Activated naive CD4-positive, alpha-beta T cell treated with anti-CD3 and anti-CD28 coated beads, Interleukin-2, amount 50 U/mL, for 24 hours (primary cell): ENCODE results near the gene PLEKHM2.

ENCODE experiments used
- H3K27ac Mint-ChIP-seq: one replicate; pipeline ENCODE4 v1.8.0; 2021; ENCODE audit warnings: mild to moderate bottlenecking, mixed read lengths
- H3K27me3 Mint-ChIP-seq: one replicate; pipeline ENCODE4 v1.8.0; 2021; ENCODE audit warnings: mixed read lengths
- H3K36me3 Mint-ChIP-seq: one replicate; pipeline ENCODE4 v1.8.0; 2021; ENCODE audit warnings: mixed read lengths
- H3K4me1 Mint-ChIP-seq: one replicate; pipeline ENCODE4 v1.8.0; 2021; ENCODE audit warnings: mixed read lengths
- H3K4me3 Mint-ChIP-seq: one replicate; pipeline ENCODE4 v1.8.0; 2021; ENCODE audit warnings: mild to moderate bottlenecking, mixed read lengths
- H3K9me3 Mint-ChIP-seq: one replicate; pipeline ENCODE4 v1.8.0; 2021; ENCODE audit warnings: mixed read lengths

PLEKHM2 gene

DNA sequence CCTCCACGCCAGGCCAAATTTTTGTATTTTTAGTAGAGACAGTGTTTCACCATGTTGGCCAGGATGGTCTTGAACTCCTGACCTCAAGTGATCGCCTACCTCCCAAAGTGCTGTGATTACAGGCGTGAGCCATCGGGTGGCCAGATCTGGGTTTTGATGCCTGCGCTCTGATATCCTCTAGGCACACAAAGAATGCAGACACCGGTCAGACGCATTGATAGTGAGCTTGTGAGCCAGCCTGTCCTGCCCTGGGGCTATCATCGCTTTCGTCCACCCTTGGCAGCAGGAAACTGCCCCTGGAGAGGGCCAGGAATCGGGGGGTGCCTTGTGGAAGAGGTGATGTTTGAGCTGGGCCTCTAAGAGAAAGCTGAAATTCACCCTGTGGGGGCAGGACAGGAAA is 78.4 kb downstream of the PLEKHM2 start:
- Mint-ChIP-seq H3K4me1 (peaks cover 3% of the 10 kb centered on the region), H3K4me3 (no peak overlapping the region), H3K27ac (peak overlapping the region; percentile 5), H3K36me3 (no peaks in the 10 kb centered on the region), H3K9me3 (no peaks in the 10 kb centered on the region), H3K27me3 (peaks cover 10% of the 10 kb centered on the region)

DNA sequence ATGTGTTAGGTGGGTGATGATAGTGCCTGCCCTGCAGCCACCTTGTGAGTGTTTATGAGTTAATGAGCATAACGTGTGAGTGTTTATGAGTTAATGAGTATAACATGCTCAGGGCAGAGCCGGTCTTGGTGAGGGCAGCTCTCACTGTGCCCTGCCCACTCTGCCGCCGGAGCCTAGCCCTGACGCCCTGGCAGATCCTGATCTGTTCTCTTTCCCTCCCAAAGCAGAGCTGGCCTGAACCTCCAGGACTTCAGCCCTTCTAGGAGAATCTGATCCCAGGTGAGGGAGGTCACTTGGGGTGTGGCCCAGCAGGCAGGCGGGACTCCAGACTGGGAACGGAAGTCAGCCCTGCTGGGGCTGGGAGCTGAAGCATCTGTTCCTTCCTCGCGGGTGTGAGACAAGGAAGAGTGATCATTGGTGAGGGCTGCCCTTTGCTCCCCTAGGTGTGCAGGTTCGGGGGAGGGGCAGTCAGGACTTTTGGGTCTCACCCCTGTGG is 80.2 kb downstream of the PLEKHM2 start:
- Mint-ChIP-seq H3K9me3 (no peaks in the 10 kb centered on the region), H3K4me1 (no peaks in the 10 kb centered on the region), H3K27me3 (peaks cover 6% of the 10 kb centered on the region), H3K36me3 (no peaks in the 10 kb centered on the region), H3K27ac (no peak overlapping the region), H3K4me3 (no peak overlapping the region)

DNA sequence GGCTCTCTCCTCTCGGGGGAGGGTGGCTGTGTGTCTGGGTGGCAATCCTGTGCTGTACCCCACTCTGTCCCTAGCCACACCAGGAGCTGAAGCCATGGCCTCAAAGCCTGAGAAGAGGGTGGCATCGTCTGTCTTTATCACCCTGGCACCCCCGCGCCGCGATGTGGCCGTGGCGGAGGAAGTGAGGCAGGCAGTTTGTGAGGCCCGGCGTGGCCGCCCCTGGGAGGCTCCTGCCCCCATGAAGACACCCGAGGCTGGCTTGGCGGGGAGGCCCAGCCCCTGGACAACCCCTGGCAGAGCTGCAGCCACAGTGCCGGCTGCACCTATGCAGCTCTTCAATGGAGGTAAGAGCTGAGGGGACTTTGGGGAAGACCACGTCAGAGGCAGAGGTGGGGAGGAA is 80.8 kb downstream of the PLEKHM2 start:
- no peaks in the 10 kb centered on the region for H3K4me1 Mint-ChIP-seq
- H3K9me3 Mint-ChIP-seq: no peaks in the 10 kb centered on the region
- no peak overlapping the region for H3K27ac Mint-ChIP-seq
- no peaks in the 10 kb centered on the region for H3K36me3 Mint-ChIP-seq
- peaks cover 4% of the 10 kb centered on the region for H3K27me3 Mint-ChIP-seq
- no peak overlapping the region for H3K4me3 Mint-ChIP-seq

DNA sequence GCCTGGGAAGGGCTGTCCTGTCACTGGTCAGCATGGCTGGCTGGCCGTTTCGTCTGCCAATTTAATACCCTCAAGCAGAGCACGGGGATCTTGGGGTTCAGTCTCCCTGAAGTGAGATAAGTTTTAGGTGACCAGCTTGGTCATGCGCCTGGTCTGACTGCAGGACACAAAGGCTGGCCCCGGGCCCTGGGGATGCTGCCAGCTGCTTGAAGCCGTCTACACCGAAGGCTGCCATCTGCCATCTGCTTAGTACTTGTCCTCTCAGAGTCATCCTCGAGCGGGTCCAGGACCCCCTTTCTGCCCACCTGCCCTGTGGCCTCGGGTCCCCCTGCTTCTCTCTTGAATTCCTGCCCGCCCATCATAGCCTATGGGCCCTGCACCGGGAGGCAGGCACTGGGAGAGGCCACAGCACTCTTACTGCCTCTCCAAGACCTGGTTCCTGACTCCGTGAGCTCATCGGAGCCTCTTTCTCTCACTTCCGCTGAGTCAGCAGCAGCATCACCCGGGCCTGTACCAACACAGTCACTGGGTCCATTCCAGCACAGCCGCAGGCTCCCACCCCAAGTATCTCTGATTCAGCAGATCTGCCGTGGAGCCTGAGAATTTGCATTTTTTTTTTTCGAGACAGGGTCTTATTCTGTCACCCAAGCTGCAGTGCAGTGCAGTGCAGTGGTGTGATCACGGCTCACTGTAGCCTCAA is 81.5 kb downstream of the PLEKHM2 start:
- Mint-ChIP-seq H3K4me3 (no peak overlapping the region), H3K27me3 (peaks cover 4% of the 10 kb centered on the region), H3K36me3 (no peaks in the 10 kb centered on the region), H3K4me1 (no peaks in the 10 kb centered on the region), H3K9me3 (no peaks in the 10 kb centered on the region), H3K27ac (no peak overlapping the region)

DNA sequence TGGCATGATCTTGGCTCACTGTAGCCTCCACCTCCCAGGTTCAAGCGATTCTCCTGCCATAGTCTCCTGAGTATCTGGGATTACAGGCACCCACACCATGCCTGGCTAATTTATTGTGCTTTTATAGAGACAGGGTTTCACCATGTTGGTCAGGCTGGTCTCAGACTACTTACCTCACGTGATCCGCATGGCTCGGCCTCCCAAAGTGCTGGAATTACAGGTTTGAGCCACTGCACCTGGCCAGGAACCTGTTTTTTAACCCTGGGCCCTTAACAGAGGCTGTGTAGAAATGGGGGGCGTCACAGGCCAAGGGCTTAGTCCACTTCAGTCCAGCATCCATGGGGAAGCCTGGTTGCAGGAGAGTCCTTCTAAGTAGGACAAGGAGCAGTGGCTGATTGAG is 83.8 kb downstream of the PLEKHM2 start:
- Mint-ChIP-seq H3K27me3 (peaks cover 2% of the 10 kb centered on the region), H3K9me3 (no peaks in the 10 kb centered on the region), H3K4me3 (no peak overlapping the region), H3K27ac (no peak overlapping the region), H3K4me1 (no peaks in the 10 kb centered on the region), H3K36me3 (no peaks in the 10 kb centered on the region)

DNA sequence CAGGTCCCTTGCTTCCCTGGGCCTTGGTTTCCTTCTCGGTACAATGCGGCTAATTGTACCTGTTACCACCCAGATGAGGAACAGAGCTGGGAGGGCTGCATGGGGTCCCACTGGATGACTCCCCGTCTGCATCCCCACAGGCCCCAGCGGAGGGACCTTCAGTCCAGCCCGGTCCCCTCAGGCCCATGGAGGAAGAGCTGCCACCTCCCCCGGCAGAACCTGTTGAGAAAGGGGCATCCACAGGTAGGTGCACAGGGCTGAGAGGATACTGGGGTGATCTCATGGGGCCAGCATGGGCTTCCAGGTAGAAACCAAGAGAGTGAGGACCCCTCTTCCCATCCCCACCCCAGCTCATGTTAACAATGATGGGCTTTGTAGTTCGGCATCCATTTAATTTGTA is 84.3 kb downstream of the PLEKHM2 start:
- H3K27me3 Mint-ChIP-seq: peaks cover 2% of the 10 kb centered on the region
- H3K4me1 Mint-ChIP-seq: no peaks in the 10 kb centered on the region
- H3K4me3 Mint-ChIP-seq: no peak overlapping the region
- H3K9me3 Mint-ChIP-seq: no peaks in the 10 kb centered on the region
- H3K36me3 Mint-ChIP-seq: no peaks in the 10 kb centered on the region
- H3K27ac Mint-ChIP-seq: no peak overlapping the region

DNA sequence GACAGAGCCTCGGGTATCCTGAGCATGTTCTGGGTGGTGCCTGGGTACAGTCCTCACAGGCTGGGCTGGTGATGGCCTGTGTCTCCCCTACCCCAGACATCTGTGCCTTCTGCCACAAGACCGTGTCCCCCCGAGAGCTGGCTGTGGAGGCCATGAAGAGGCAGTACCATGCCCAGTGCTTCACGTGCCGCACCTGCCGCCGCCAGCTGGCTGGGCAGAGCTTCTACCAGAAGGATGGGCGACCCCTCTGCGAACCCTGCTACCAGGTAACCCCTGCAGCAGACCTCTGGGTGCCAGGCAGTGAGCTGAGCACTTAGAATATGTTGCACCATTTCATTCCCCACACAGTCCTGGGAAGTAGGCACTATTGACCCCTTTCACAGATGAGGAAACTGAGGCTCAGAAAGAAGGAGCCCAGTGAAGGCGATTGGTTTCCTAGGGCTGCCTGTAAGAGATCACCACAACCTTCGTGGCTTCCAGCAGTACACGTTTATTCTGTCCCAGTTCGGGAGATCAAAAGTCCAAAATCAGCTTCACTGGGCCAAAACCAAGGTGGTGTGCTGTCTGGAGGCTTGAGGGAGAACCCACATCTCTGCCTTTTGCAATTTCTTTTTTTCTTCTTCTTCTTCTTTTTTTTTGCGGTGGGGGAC is 86.3 kb downstream of the PLEKHM2 start:
- Mint-ChIP-seq H3K27ac (no peak overlapping the region), H3K4me1 (no peaks in the 10 kb centered on the region), H3K4me3 (no peak overlapping the region), H3K9me3 (no peaks in the 10 kb centered on the region), H3K27me3 (peaks cover 2% of the 10 kb centered on the region), H3K36me3 (no peaks in the 10 kb centered on the region)

DNA sequence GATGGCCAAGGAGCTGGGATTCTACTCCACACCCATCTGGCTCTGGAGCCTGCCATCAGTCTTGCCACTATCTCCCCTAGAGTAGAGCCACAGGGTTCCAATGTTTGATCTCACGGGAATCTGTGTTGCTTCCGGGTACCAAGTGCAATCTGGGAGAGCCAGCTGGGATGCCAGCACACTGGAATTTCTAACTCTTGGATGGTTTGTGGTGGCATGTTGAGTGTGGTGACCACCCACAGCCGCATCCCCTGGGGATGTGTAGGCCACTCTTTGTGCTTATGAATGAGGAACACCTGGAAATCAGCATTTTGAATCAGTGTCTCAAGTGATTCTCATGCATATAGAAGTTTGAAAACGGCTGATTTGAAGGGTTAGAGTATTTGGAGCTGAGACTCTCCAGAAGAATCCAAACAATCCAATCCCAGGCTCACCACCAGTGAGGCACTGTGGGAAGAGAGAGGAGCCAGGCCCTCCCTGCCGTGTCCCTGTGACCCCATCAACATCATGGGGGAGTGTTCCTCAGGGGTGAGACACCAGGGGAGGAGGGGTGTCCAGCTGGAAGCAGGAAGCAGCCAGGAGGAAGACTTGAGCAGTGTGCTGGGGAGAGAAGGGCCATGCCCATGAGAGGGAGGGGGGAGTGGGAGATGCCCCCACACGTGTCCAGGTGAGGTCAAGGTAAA is 87.9 kb downstream of the PLEKHM2 start:
- Mint-ChIP-seq H3K36me3 (no peaks in the 10 kb centered on the region), H3K27me3 (peaks cover 2% of the 10 kb centered on the region), H3K4me3 (no peak overlapping the region), H3K9me3 (no peaks in the 10 kb centered on the region), H3K4me1 (no peaks in the 10 kb centered on the region), H3K27ac (no peak overlapping the region)

DNA sequence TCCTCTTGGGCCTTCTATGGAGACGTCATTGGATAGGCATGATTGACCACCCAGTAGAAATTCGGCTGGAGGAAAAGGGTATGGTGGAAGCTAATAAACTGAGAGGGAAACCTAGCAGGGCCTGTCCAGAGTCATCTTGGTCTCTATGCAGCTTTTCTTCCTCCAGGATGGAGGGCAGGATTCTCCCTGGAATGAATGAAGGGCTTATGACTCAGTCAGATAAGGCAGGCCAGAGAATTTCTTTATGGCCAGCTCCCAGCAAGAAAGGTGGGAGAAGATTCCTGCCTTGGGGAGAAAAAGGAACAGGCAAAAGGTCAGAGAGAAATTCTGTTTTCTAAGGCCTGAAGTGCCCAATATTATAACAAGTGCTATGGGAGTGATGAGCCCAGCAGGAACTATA is 91.6 kb downstream of the PLEKHM2 start:
- Mint-ChIP-seq H3K36me3 (no peaks in the 10 kb centered on the region), H3K27me3 (peaks cover 2% of the 10 kb centered on the region), H3K9me3 (no peaks in the 10 kb centered on the region), H3K4me1 (no peaks in the 10 kb centered on the region), H3K27ac (no peak overlapping the region), H3K4me3 (no peak overlapping the region)

DNA sequence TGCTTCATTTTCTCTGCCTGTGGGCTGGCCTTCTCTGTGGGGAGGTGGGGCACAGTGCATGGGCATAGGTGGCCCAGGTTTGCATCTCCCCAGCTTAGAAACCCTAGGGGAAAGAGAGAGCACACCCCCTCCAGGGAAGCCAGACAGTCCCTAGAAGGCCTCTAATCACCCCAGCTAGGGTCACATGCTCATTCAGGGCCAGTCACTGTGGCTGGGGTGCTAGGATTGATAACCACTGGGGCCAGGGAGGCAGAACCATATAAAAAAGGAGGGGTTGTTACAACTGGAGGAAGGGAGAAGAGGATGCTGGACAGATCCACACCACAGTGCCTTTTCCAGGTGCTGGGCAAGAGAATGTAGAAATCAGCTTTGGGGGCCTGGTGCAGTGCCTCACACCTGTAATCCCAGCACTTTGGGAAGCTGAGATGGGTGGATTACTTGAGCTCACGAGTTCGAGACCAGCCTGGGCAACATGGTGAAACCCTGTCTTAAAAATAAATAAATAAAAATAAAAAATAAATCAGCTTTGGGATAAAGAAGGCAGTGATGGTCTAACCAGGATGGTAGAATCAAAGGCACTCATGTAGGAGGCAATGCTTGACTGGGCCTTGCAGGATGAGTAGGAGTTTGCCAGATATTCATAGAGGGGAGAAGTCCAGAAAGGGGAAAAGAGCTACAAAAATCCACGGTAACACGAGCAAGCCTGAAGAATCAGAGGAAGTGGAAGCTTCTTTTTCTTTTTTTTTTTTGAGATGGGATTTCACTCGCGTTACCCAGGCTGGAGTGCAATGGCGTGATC is 94.0 kb downstream of the PLEKHM2 start:
- H3K9me3 Mint-ChIP-seq: no peaks in the 10 kb centered on the region
- H3K36me3 Mint-ChIP-seq: no peaks in the 10 kb centered on the region
- H3K4me1 Mint-ChIP-seq: no peaks in the 10 kb centered on the region
- no peak overlapping the region for H3K27ac Mint-ChIP-seq
- no peaks in the 10 kb centered on the region for H3K27me3 Mint-ChIP-seq
- H3K4me3 Mint-ChIP-seq: no peak overlapping the region
